Gastroesophageal sphincter (tissue), 4 donors: ENCODE measurements around the gene INPP5A. TPM values are rescaled to one million over a fixed set of nuclear protein-coding genes. Genes with fewer than 3 reads are reported as not detected.

ENCODE experiments used
- ATAC-seq: fragments of 150-250 bp; one replicate; pipeline ENCODE4 v1.9.1; 2016; ENCODE audit warnings: mild to moderate bottlenecking, moderate library complexity
- H3K27ac ChIP-seq, 4 donors: fragments of 200-600 bp; sonication (generic) in 3 of 4; 1 replicate in 3 of 4; 2 replicates in 1 of 4; pipeline ENCODE4 v1.5.1; 2016 to 2019
- H3K27me3 ChIP-seq: fragments of 200-600 bp; sonication (generic); one replicate; pipeline ENCODE4 v1.5.1; 2019
- H3K36me3 ChIP-seq, 2 donors: fragments of 200-600 bp; sonication (generic); one replicate each; pipeline ENCODE4 v1.5.1; 2019; ENCODE audit warnings: control low read depth in 1 of 2
- H3K4me1 ChIP-seq, 3 donors: fragments of 200-600 bp; sonication (generic); 1 replicate in 2 of 3; 2 replicates in 1 of 3; pipeline ENCODE4 v1.5.1; 2016 to 2019; ENCODE audit warnings: control low read depth in 2 of 3
- H3K4me3 ChIP-seq, 2 donors: fragments of 200-600 bp; sonication (generic); one replicate each; pipeline ENCODE4 v1.5.1; 2019; ENCODE audit warnings: mild to moderate bottlenecking in 1 of 2, moderate library complexity in 1 of 2
- H3K9me3 ChIP-seq, 3 donors: fragments of 200-600 bp; sonication (generic); one replicate each; pipeline ENCODE4 v1.5.1; 2017 to 2019; ENCODE audit warnings: control low read depth in 2 of 3
- EP300 ChIP-seq: sonication (generic); formaldehyde crosslinking; IDR thresholded peaks from one replicate; pipeline ENCODE4 v1.6.1; 2017; ENCODE audit warnings: antibody characterized with exemption, mild to moderate bottlenecking
- POLR2A ChIP-seq, 2 donors: fragments of 450-650 bp; IDR thresholded peaks; one replicate each; pipeline ENCODE4 v1.6.1; 2017; ENCODE audit warnings: antibody characterized with exemption in 2 of 2, mild to moderate bottlenecking in 2 of 2, moderate library complexity in 1 of 2
- POLR2AphosphoS5 ChIP-seq: sonication (generic); formaldehyde crosslinking; IDR thresholded peaks from one replicate; pipeline ENCODE4 v1.6.1; 2017; ENCODE audit warnings: antibody characterized with exemption
- WGBS, 2 donors: methylation state at CpG; one replicate each; pipeline ENCODE4 v1.1.5; 2018; ENCODE audit warnings: low coverage in 1 of 2; 5-methylcytosine and 5-hydroxymethylcytosine counted together
- total RNA-seq, 4 donors: library from RNA; depleted of rRNA; stranded (reverse); fragments of >200 nt; gene quantifications; one replicate each; pipeline ENCODE4 v1.1.0, GENCODE V29; 2016
- TF ChIP-seq, protein P1 (sequence below), 4 experiments: fragments of 200-600 bp in 2 of 4; fragments of 450-650 bp in 2 of 4; sonication (generic) in 1 of 4; IDR thresholded peaks; one replicate each; pipeline ENCODE4 v1.5.1; 2017 to 2019; ENCODE audit warnings: antibody characterized with exemption in 4 of 4, mild to moderate bottlenecking in 2 of 4, moderate library complexity in 2 of 4

The INPP5A gene
- total RNA-seq, 4 donors from 2014 or later: 111 to 288 (median 215) TPM

DNA sequence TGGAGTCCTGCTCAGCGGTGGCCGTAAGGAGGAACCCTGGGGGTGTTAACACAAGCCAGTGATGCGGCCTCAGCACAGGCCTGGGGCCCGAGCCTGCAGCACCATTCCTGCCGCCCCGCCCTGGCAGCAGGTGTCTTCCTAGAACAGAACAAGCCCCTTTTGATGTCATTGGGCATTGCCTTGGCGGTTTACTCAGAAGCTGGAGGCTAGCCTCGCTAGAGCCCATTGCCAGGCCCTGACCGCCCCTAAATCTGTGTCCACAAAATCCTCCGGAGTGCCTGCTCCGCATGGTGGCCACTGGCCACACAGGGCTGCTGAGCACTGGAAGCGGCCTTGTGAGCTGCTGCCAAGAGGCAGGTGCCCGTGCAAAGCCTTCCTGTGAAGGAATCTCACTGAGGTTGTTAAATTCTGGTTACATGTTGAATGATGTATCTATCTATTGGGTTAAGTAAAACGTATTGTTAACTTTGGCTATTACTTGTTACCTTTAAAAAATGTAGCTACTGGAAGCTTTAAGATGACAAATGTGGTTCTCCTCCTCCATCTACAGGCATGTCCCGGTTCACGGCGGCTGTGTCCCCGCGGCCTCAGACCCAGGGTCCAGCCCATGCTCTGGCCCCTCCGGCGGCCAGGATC lies 1.2 kb upstream of the INPP5A start:
- Histone ChIP-seq H3K36me3 (no peaks in the 10 kb centered on the region), H3K9me3 (peaks cover 0 to under 1% (median 0%) of the 10 kb centered on the region in 3 donors), H3K27me3 (no peaks in the 10 kb centered on the region), H3K4me1 (peaks cover 0 to 66% (median 30%) of the 10 kb centered on the region in 3 donors), H3K27ac (peak overlapping the region; percentile 83 to 98 (median 92)), H3K4me3 (peak overlapping the region; percentile 61 to 85)
- TF ChIP-seq POLR2A (IDR thresholded peaks at IDR 0.05): no peak
- TF ChIP-seq EP300: no peak
- ATAC-seq: no peak
- 0 to 35% methylated on average over 4 of the region's 21 CpGs for WGBS, 2 donors

GRCh38 chr10:132536877-132537683 lies 507 bp upstream of the INPP5A start:
- peak; percentile 38 for TF ChIP-seq EP300
- TF ChIP-seq, protein P1, sequence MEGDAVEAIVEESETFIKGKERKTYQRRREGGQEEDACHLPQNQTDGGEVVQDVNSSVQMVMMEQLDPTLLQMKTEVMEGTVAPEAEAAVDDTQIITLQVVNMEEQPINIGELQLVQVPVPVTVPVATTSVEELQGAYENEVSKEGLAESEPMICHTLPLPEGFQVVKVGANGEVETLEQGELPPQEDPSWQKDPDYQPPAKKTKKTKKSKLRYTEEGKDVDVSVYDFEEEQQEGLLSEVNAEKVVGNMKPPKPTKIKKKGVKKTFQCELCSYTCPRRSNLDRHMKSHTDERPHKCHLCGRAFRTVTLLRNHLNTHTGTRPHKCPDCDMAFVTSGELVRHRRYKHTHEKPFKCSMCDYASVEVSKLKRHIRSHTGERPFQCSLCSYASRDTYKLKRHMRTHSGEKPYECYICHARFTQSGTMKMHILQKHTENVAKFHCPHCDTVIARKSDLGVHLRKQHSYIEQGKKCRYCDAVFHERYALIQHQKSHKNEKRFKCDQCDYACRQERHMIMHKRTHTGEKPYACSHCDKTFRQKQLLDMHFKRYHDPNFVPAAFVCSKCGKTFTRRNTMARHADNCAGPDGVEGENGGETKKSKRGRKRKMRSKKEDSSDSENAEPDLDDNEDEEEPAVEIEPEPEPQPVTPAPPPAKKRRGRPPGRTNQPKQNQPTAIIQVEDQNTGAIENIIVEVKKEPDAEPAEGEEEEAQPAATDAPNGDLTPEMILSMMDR (IDR thresholded peaks at IDR 0.05): peak in 3 of 4 experiments; percentile 60 to 67 (median 61)
- TF ChIP-seq POLR2AphosphoS5: peak; percentile 18
- TF ChIP-seq POLR2A (IDR thresholded peaks at IDR 0.05): peak; percentile 67 to 79
- no peaks in the 10 kb centered on the region for H3K9me3 ChIP-seq
- H3K4me1 ChIP-seq: peaks cover 0 to 73% (median 37%) of the 10 kb centered on the region in 3 donors
- H3K27me3 ChIP-seq: no peaks in the 10 kb centered on the region
- peak; percentile 92 for ATAC-seq
- H3K27ac ChIP-seq: peak overlapping the region; percentile 83 to 98 (median 93)
- H3K4me3 ChIP-seq: peak overlapping the region; percentile 61 to 85
- H3K36me3 ChIP-seq: no peaks in the 10 kb centered on the region
- 0% methylated on average over 2 of the region's 102 CpGs; no CpG with 5 or more reads in 1 of the 2 donors for WGBS, 2 donors

- 12 to 34% methylated on average over 3 to 8 of the region's 42 CpGs for WGBS, 2 donors
- H3K4me3 ChIP-seq: peak overlapping the region; percentile 73 to 84
- peak overlapping the region; percentile 66 to 94 (median 92) for H3K27ac ChIP-seq
- no peaks in the 10 kb centered on the region for H3K9me3 ChIP-seq
- peaks cover 0 to 85% (median 42%) of the 10 kb centered on the region in 3 donors for H3K4me1 ChIP-seq
- no peak for TF ChIP-seq POLR2A (IDR thresholded peaks at IDR 0.05)
- no peak for TF ChIP-seq EP300
- TF ChIP-seq POLR2AphosphoS5: no peak
- TF ChIP-seq, protein P1 (IDR thresholded peaks at IDR 0.05): no peak
- no peaks in the 10 kb centered on the region for H3K36me3 ChIP-seq
- ATAC-seq: peak; percentile 0
- no peaks in the 10 kb centered on the region for H3K27me3 ChIP-seq
These were observed 623 bp downstream of the INPP5A start for GRCh38 chr10:132538031-132538789.

DNA sequence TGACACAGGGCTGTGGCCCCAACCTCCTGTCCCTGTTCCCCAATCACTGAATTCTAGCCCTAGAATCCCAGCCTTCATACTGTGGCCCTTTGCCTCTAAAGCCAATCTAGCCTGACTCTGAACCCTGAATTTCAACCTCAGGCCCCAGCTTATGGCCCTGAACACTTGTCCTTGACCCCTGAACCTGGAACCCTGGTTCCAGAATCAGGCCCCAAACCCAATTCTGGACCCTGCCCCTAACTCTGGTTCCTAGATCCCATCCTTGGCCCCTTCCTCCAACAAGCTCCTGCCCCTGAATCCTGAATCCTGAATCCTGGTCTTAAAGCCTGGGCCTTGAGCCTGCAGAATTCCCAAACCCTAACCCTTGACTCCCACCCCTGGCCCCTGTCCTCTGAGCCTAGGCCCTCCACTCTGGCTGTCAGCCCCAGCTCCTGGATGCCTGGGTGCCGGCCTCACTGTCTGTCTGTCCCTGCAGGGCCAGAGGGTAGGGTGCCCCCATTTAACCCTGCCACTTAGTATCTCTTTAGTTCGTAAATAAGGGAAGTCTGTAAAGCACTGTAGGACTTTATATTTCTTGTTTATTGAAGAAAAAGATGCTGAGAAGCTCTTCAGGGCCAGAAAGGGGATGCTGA lies 1.3 kb downstream of the INPP5A start:
- no peaks in the 10 kb centered on the region for H3K36me3 ChIP-seq
- TF ChIP-seq POLR2AphosphoS5: no peak
- no peak for TF ChIP-seq EP300
- TF ChIP-seq, protein P1 (IDR thresholded peaks at IDR 0.05): no peak
- no peak for TF ChIP-seq POLR2A (IDR thresholded peaks at IDR 0.05)
- peak overlapping the region; percentile 66 to 94 (median 92) for H3K27ac ChIP-seq
- peak overlapping the region; percentile 73 to 84 for H3K4me3 ChIP-seq
- H3K4me1 ChIP-seq: peaks cover 0 to 88% (median 44%) of the 10 kb centered on the region in 3 donors
- H3K27me3 ChIP-seq: no peaks in the 10 kb centered on the region
- H3K9me3 ChIP-seq: no peaks in the 10 kb centered on the region
- ATAC-seq: no peak
- WGBS, 2 donors: 8 to 18% methylated on average over 2 of the region's 2 CpGs
